Choroid plexus epithelial cell (primary cell): ENCODE results near the gene KIF6.

ENCODE experiments used
- DNase-seq: peaks from one replicate; pipeline ENCODE4 v3.0.0-alpha.2; 2010; ENCODE audit warnings: low read depth
- H3K4me3 ChIP-seq: 2 replicates; pipeline ENCODE4 v1.5.1; 2011; ENCODE audit warnings: low read depth, mild to moderate bottlenecking, control low read depth, low read length, moderate library complexity
- CTCF ChIP-seq: conservative IDR thresholded peaks from 2 replicates; pipeline ENCODE4 v1.5.1; 2011; ENCODE audit warnings: low read depth, mild to moderate bottlenecking, control low read depth, inconsistent platforms, low read length, moderate library complexity

Gene KIF6

GRCh38 chr6:39339096-39339867 is 385.9 kb downstream of the KIF6 start:
- no peak for DNase-seq
- no peak overlapping the region for H3K4me3 ChIP-seq
- no peak for TF ChIP-seq CTCF

- no peak for DNase-seq
- H3K4me3 ChIP-seq = no peak overlapping the region
- TF ChIP-seq CTCF = no peak
These were observed 386.8 kb downstream of the KIF6 start for GRCh38 chr6:39338397-39338796.

- no peak for DNase-seq
- no peak overlapping the region for H3K4me3 ChIP-seq
- no peak for TF ChIP-seq CTCF
These were observed 389.2 kb downstream of the KIF6 start for GRCh38 chr6:39335780-39336545.

GRCh38 chr6:39333644-39334438 is 391.4 kb downstream of the KIF6 start:
- no peak overlapping the region for H3K4me3 ChIP-seq
- DNase-seq = no peak
- no peak for TF ChIP-seq CTCF

GRCh38 chr6:39330476-39330875 is 394.7 kb downstream of the KIF6 start:
- TF ChIP-seq CTCF = no peak
- H3K4me3 ChIP-seq = no peak overlapping the region
- no peak for DNase-seq

- no peak for TF ChIP-seq CTCF
- no peak overlapping the region for H3K4me3 ChIP-seq
- no peak for DNase-seq
These were observed 395.2 kb downstream of the KIF6 start for GRCh38 chr6:39330057-39330456.
